Measurements from ENCODE around the gene RAB32.

The RAB32 gene

DNA sequence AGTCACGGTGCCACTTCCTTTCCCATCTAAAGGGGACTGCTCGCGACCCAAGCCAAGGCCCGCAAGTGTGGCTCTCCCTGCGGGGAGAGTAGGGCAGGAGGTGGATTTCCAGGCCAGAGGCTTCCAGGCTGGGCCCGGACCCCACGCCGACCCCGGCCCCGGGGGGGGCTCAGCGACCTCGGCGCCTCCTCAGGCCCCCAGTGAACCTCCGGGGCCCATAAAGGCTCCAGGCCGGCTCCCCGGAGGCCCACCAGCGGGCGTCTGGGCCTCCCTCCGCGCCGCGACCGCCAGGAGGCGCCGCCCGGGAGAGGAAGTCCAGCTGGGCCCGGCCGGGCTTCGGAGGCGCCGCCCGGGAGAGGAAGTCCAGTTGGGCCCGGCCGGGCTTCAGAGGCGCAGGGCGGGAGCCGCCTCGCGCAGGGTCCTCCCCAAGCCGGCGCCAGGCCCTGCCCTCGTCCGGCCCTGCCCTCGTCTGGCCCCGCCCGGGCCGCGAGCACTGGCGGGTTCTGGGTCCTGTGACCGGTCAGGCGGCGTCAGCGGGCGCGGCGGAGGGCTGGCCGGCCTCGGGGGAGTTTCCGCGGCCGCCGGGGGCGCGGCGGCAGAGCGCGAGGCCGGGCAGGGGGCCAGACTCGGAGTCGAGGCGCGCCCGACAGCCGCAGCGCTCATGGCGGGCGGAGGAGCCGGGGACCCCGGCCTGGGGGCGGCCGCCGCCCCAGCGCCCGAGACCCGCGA is at the start of gene RAB32:
Gene RAB32 (plus strand): TSS at position 623 of the 729 bp plus-strand sequence. CDS start 39 bp downstream, at position 662.
- TF ChIP-seq, protein P1, sequence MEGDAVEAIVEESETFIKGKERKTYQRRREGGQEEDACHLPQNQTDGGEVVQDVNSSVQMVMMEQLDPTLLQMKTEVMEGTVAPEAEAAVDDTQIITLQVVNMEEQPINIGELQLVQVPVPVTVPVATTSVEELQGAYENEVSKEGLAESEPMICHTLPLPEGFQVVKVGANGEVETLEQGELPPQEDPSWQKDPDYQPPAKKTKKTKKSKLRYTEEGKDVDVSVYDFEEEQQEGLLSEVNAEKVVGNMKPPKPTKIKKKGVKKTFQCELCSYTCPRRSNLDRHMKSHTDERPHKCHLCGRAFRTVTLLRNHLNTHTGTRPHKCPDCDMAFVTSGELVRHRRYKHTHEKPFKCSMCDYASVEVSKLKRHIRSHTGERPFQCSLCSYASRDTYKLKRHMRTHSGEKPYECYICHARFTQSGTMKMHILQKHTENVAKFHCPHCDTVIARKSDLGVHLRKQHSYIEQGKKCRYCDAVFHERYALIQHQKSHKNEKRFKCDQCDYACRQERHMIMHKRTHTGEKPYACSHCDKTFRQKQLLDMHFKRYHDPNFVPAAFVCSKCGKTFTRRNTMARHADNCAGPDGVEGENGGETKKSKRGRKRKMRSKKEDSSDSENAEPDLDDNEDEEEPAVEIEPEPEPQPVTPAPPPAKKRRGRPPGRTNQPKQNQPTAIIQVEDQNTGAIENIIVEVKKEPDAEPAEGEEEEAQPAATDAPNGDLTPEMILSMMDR (IDR thresholded peaks at IDR 0.05; ENCODE audit: borderline replicate concordance, control extremely low read depth, extremely low read depth, insufficient read depth, missing control alignments): peak; percentile 11
- in situ Hi-C loops (cut with MboI; ENCODE audit: low sequenced_read_pairs, unreplicated experiment): no loop called here
- peak; percentile 60 for DNase-seq (ENCODE audit: low spot score)

- in situ Hi-C loops (cut with MboI; ENCODE audit: low sequenced_read_pairs, unreplicated experiment): no loop called here
- TF ChIP-seq, protein P1 (IDR thresholded peaks at IDR 0.05; ENCODE audit: borderline replicate concordance, control extremely low read depth, extremely low read depth, insufficient read depth, missing control alignments): no peak
- no peak for DNase-seq (ENCODE audit: low spot score)
Measured at GRCh38 chr6:146498309-146498708, 45.3 kb upstream of the RAB32 start.

- TF ChIP-seq, protein P1 (IDR thresholded peaks at IDR 0.05; ENCODE audit: borderline replicate concordance, control extremely low read depth, extremely low read depth, insufficient read depth, missing control alignments): no peak
- in situ Hi-C loops (cut with MboI; ENCODE audit: low sequenced_read_pairs, unreplicated experiment): no loop called here
- DNase-seq (ENCODE audit: low spot score): no peak
Measured at GRCh38 chr6:146503096-146503495, 40.5 kb upstream of the RAB32 start.

GRCh38 chr6:146515212-146515611 is 28.4 kb upstream of the RAB32 start:
- DNase-seq (ENCODE audit: low spot score): no peak
- in situ Hi-C loops (cut with MboI; ENCODE audit: low sequenced_read_pairs, unreplicated experiment): no loop called here
- TF ChIP-seq, protein P1 (IDR thresholded peaks at IDR 0.05; ENCODE audit: borderline replicate concordance, control extremely low read depth, extremely low read depth, insufficient read depth, missing control alignments): no peak

DNA sequence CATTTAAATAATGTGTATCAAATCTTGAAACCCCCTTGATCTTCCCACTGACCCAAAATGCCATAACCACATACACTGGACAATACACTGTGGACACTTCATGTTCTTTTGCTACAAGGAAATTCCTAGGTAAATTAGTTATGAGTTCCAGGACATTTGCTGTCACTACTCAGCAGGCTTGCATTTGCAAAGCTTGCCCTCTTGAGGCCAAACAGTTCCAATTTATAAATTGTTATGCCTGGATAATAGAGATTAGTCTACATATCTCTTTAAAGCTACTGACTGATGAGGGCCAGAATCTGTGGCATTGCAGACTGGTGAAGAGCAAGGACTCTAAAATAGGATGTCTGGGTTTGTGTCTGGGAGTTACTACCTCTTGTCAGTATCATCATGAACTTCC is 17.4 kb upstream of the RAB32 start:
- no peak for DNase-seq (ENCODE audit: low spot score)
- in situ Hi-C loops (cut with MboI; ENCODE audit: low sequenced_read_pairs, unreplicated experiment): no loop called here
- TF ChIP-seq, protein P1 (IDR thresholded peaks at IDR 0.05; ENCODE audit: borderline replicate concordance, control extremely low read depth, extremely low read depth, insufficient read depth, missing control alignments): no peak

GRCh38 chr6:146532702-146533101 is 10.9 kb upstream of the RAB32 start:
- in situ Hi-C loops (cut with MboI; ENCODE audit: low sequenced_read_pairs, unreplicated experiment): no loop called here
- no peak for DNase-seq (ENCODE audit: low spot score)
- TF ChIP-seq, protein P1 (IDR thresholded peaks at IDR 0.05; ENCODE audit: borderline replicate concordance, control extremely low read depth, extremely low read depth, insufficient read depth, missing control alignments): no peak

All from GM13976 (cell line).